ENCODE measurements around the gene FFAR2.

DNA sequence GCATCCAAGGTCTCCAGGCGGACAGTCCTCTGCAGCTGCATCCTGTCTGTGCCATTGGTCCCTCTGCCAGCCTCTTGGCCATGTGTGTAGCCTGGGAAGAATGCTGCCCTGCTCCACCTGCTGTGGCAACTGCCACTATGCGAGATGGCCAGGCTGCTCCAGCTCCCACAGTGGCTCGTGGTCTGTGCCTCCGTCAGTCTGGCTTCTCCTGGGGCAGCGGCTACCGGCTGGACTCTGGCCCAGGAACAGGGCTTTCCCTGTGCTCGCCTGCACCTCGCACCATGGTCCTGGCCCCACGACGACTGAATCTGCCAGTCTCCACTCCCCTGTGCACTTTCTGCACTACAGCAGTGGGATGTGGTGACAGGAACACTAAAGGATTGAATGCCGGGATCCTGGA lies 26.7 kb upstream of the FFAR2 start:
- TF ChIP-seq, protein P1, sequence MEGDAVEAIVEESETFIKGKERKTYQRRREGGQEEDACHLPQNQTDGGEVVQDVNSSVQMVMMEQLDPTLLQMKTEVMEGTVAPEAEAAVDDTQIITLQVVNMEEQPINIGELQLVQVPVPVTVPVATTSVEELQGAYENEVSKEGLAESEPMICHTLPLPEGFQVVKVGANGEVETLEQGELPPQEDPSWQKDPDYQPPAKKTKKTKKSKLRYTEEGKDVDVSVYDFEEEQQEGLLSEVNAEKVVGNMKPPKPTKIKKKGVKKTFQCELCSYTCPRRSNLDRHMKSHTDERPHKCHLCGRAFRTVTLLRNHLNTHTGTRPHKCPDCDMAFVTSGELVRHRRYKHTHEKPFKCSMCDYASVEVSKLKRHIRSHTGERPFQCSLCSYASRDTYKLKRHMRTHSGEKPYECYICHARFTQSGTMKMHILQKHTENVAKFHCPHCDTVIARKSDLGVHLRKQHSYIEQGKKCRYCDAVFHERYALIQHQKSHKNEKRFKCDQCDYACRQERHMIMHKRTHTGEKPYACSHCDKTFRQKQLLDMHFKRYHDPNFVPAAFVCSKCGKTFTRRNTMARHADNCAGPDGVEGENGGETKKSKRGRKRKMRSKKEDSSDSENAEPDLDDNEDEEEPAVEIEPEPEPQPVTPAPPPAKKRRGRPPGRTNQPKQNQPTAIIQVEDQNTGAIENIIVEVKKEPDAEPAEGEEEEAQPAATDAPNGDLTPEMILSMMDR (IDR thresholded peaks at IDR 0.05): no peak
- TF ChIP-seq ZFX (IDR thresholded peaks at IDR 0.05; ENCODE audit: borderline replicate concordance): no peak
